GM18858 (cell line): ENCODE measurements around the gene SAMD4A.
"Not testable (repeated sequence)": the region's sequence is repeated elsewhere in the genome, so short reads cannot be mapped to it uniquely, and the experiment has no call there.

Experiments
- ATAC-seq: cut with Tn5 transposase; IDR thresholded peaks from one replicate; pipeline ENCODE4 v1.9.1; 2021; ENCODE audit not compliant: unreplicated experiment

The SAMD4A gene

GRCh38 chr14:54591866-54592265 is 24.9 kb downstream of the SAMD4A start:
- no peak for ATAC-seq

GRCh38 chr14:54593860-54594259 is 26.9 kb downstream of the SAMD4A start:
- ATAC-seq: no peak

- no peak for ATAC-seq
Measured at GRCh38 chr14:54594537-54594936, 27.6 kb downstream of the SAMD4A start.

- no peak for ATAC-seq
Measured at GRCh38 chr14:54597795-54598443, 31.0 kb downstream of the SAMD4A start.

GRCh38 chr14:54599966-54600716 is 33.2 kb downstream of the SAMD4A start:
- ATAC-seq: no peak

GRCh38 chr14:54600717-54601109 is 33.8 kb downstream of the SAMD4A start:
- no peak for ATAC-seq

- ATAC-seq: no peak
Measured at GRCh38 chr14:54603362-54603761, 36.4 kb downstream of the SAMD4A start.

- no peak for ATAC-seq
Measured at GRCh38 chr14:54606178-54606577, 39.2 kb downstream of the SAMD4A start.

GRCh38 chr14:54606631-54607133 is 39.8 kb downstream of the SAMD4A start:
- ATAC-seq: no peak

GRCh38 chr14:54609576-54609975 is 42.6 kb downstream of the SAMD4A start:
- no peak for ATAC-seq

- no peak for ATAC-seq
Measured at GRCh38 chr14:54610051-54610977, 43.4 kb downstream of the SAMD4A start.

GRCh38 chr14:54614296-54614695 is 47.4 kb downstream of the SAMD4A start:
- no peak for ATAC-seq

- ATAC-seq: no peak
Measured at GRCh38 chr14:54617467-54617866, 50.5 kb downstream of the SAMD4A start.

- no peak for ATAC-seq
Measured at GRCh38 chr14:54621686-54622085, 54.8 kb downstream of the SAMD4A start.

GRCh38 chr14:54622192-54622958 is 55.4 kb downstream of the SAMD4A start:
- peak; percentile 76 for ATAC-seq

- ATAC-seq: no peak
Measured at GRCh38 chr14:54623279-54624004, 56.5 kb downstream of the SAMD4A start.

GRCh38 chr14:54624005-54624358 is 57.1 kb downstream of the SAMD4A start:
- ATAC-seq: not testable (repeated sequence)

- ATAC-seq: no peak
Measured at GRCh38 chr14:54625112-54625511, 58.2 kb downstream of the SAMD4A start.

GRCh38 chr14:54627219-54627539 is 60.3 kb downstream of the SAMD4A start:
- no peak for ATAC-seq
